ENCODE data around the gene SSBP2.

The SSBP2 gene

GRCh38 chr5:81363093-81363871, 387.6 kb downstream of the SSBP2 start:
- no peak for DNase-seq

Measured in NCI-H446 (cell line).